Heart right ventricle (tissue), 16 donors: Measurements from ENCODE around the gene RALGAPA2. TPM values are rescaled to one million over a fixed set of nuclear protein-coding genes. Genes with fewer than 3 reads are reported as not detected.
A peak's percentile ranks its signal among the peaks of the same experiment; 100 is the strongest.

Source experiments
- ATAC-seq, 8 donors: fragments of 200-7000 bp; cut with Tn5 transposase; one replicate each; pipeline ENCODE4 v1.9.1; 2020; ENCODE audit warnings: mild to moderate bottlenecking in 8 of 8, moderate library complexity in 8 of 8, moderate number of reproducible peaks in 1 of 8
- DNase-seq, 2 donors: peaks; one replicate each; pipeline ENCODE4 v3.0.0-alpha.2; 2020
- H3K27ac ChIP-seq, 10 donors: fragments of 200-600 bp; sonication (generic) in 2 of 10; one replicate each; pipeline versions ENCODE4 v1.5.0 to v1.8.0; 2020 to 2022; ENCODE audit warnings: mild to moderate bottlenecking in 3 of 10
- H3K27me3 ChIP-seq, 7 donors: fragments of 200-600 bp; one replicate each; pipeline ENCODE4 v1.8.0; 2021 to 2022; ENCODE audit warnings: mild to moderate bottlenecking in 2 of 7
- H3K36me3 ChIP-seq, 9 donors: fragments of 200-600 bp; sonication (generic) in 1 of 9; one replicate each; pipeline versions ENCODE4 v1.5.0 to v1.8.0; 2020 to 2022; ENCODE audit warnings: mild to moderate bottlenecking in 2 of 9
- H3K4me1 ChIP-seq, 9 donors: fragments of 200-600 bp; sonication (generic) in 1 of 9; one replicate each; pipeline versions ENCODE4 v1.5.0 to v1.8.0; 2020 to 2022; ENCODE audit warnings: mild to moderate bottlenecking in 4 of 9
- H3K4me3 ChIP-seq, 10 donors: fragments of 200-600 bp; sonication (generic) in 2 of 10; one replicate each; pipeline versions ENCODE4 v1.5.0 to v1.8.0; 2020 to 2022; ENCODE audit warnings: mild to moderate bottlenecking in 7 of 10, moderate library complexity in 2 of 10
- H3K9me3 ChIP-seq, 11 donors: fragments of 200-600 bp in 10 of 11; sonication (generic) in 2 of 11; one replicate each; pipeline versions ENCODE4 v1.5.0 to v1.8.0; 2013 to 2022; ENCODE audit warnings: mild to moderate bottlenecking in 2 of 11, control low read depth in 1 of 11, moderate library complexity in 1 of 11
- WGBS, 2 donors: extraction: QIAGEN DNeasy Blood & Tissue Kit; methylation state at CpG; one replicate each; pipeline ENCODE4 v1.1.7; 2013; ENCODE audit warnings: inconsistent platforms in 1 of 2; 5-methylcytosine and 5-hydroxymethylcytosine counted together
- intact Hi-C, 10 donors: fragments of 100-400 bp; cut with DNase I; formaldehyde crosslinking; loops; one replicate each; pipeline versions ENCODE4 v1.11.1 to v1.14.2; 2022
- polyA plus RNA-seq, 2 donors: library from polyadenylated mRNA; stranded (reverse); fragments of 200-250 nt; gene quantifications; one replicate each; pipeline ENCODE4 v1.2.3, GENCODE V29; 2013
- total RNA-seq, 10 donors: library from RNA; stranded (reverse); fragmentation: NEBNext Ultra II Directional in 3 of 10; extraction: Animal tissue kit (Norgen Biotek cat#: 25700) in 3 of 10; gene quantifications; one replicate each; pipeline versions ENCODE4 v1.2.1 to v1.2.4, GENCODE V29; 2021 to 2023
- TF ChIP-seq, protein P1 (sequence below), 9 donors: fragments of 200-600 bp; sonication (generic) in 2 of 9; IDR thresholded peaks; one replicate each; pipeline versions ENCODE4 v1.5.0 to v1.8.0; 2021 to 2022; ENCODE audit warnings: antibody characterized with exemption in 9 of 9, mild to moderate bottlenecking in 5 of 9, moderate library complexity in 1 of 9
- donor health status: Arrhythmogenic right ventricular cardiomyopathy.
- donor health status: ischemic (EF 13 %, LVEDD 7.1; RV severe dilation, severe dysfunction).
- donor health status: healthy with polysubstance abuse.
- donor health status: DM: no; HTN: yes; CAD: no.
- donor health status: DM: no; HTN: no; CAD: no.
- donor health status: ischemic (EF 25% LVEDD 6.9; RV normal size, moderate dysfunction).
- donor health status: ischemic (EF 25% LVEDD 5.7; RV mildly dilated, moderate dysfunction).
- donor health status: healthy.
- donor health status: DM: yes; HTN: yes; CAD: no.
- donor health status: Ischemic cardiomyopathy.
- donor health status: ischemic (EF 35%, LVEDD 5.7; RV mildly dilated, moderate dysfunction).
- donor health status: nonischemic (EF 11% LVEDD 7.7; RV severe dilation, severe dysfunction).
- donor health status: DM: yes; HTN: yes; CAD: no.
- donor health status: PGD.
- donor health status: ischemic (EF 29% LVEDD 5.4; RV normal size, mild dysfunction).
- donor health status: nonischemic (EF 23%, LVEDD 6.1; RV moderate dilation, normal function).

Gene RALGAPA2
- total and polyA plus RNA-seq, 12 donors = 4.1 to 26.8 (median 18.2) TPM

DNA sequence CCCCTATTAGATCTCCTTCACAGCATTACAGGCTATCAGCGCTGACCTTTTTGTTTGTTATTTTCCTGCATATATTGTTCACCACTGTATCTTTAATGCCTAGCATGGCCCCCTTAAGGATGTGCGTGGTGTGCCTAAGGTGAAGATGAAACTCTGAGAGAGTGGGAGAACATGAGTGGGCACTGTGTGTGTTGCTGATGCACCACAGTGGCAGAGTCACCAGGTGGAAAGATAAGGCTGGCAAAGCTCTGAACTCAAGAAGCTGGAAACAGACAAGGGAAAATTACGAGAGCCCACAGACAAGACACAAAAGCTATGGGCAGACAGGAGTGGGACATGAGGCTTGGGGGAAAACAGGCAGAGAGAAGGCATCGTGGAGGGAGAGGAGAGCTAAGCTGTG lies 184.8 kb downstream of the RALGAPA2 start:
- WGBS, 2 donors = 98 to 100% methylated on average over 4 of the region's 4 CpGs
- Histone ChIP-seq H3K36me3 (peaks cover 0 to 91% (median 6%) of the 10 kb centered on the region in 9 donors), H3K4me3 (no peak overlapping the region), H3K4me1 (peaks cover 0 to 17% (median 0%) of the 10 kb centered on the region in 9 donors), H3K9me3 (no peaks in the 10 kb centered on the region), H3K27ac (no peak overlapping the region), H3K27me3 (no peaks in the 10 kb centered on the region)
- intact Hi-C loops = no loop called here
- DNase-seq (no peak), ATAC-seq (no peak)
- TF ChIP-seq, protein P1, sequence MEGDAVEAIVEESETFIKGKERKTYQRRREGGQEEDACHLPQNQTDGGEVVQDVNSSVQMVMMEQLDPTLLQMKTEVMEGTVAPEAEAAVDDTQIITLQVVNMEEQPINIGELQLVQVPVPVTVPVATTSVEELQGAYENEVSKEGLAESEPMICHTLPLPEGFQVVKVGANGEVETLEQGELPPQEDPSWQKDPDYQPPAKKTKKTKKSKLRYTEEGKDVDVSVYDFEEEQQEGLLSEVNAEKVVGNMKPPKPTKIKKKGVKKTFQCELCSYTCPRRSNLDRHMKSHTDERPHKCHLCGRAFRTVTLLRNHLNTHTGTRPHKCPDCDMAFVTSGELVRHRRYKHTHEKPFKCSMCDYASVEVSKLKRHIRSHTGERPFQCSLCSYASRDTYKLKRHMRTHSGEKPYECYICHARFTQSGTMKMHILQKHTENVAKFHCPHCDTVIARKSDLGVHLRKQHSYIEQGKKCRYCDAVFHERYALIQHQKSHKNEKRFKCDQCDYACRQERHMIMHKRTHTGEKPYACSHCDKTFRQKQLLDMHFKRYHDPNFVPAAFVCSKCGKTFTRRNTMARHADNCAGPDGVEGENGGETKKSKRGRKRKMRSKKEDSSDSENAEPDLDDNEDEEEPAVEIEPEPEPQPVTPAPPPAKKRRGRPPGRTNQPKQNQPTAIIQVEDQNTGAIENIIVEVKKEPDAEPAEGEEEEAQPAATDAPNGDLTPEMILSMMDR (IDR thresholded peaks at IDR 0.05) = no peak

DNA sequence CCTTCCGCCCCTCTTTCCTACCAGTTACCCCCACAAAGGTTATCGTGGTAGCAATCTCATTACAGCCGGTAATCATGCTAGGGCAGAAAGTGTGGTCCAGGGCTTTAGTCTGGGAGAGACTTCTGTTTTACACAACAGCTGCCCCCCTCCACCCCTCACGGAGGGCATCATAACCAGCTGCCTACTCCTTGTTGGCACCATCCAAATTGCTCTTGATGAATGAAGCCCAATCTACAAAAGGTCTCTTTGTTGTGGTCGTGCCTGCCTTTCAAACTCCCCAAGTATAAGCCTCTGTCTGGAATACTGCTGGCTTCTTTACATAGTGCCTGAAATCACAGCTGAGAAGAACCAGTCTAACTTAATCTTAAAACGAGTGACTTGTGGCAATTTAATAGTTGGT lies 186.7 kb downstream of the RALGAPA2 start:
- Histone ChIP-seq H3K27me3 (no peaks in the 10 kb centered on the region), H3K9me3 (no peaks in the 10 kb centered on the region), H3K27ac (no peak overlapping the region), H3K36me3 (peaks cover 0 to 96% (median 13%) of the 10 kb centered on the region in 9 donors), H3K4me1 (peaks cover 0 to 11% (median 0%) of the 10 kb centered on the region in 9 donors), H3K4me3 (no peak overlapping the region)
- TF ChIP-seq, protein P1 (IDR thresholded peaks at IDR 0.05) = no peak
- WGBS, 2 donors = 90 to 92% methylated on average over 6 of the region's 6 CpGs
- no peak for DNase-seq
- ATAC-seq = no peak
- intact Hi-C loops = no loop called here

- no peaks in the 10 kb centered on the region for H3K27me3 ChIP-seq
- no peak overlapping the region for H3K27ac ChIP-seq
- H3K36me3 ChIP-seq = peaks cover 0 to 97% (median 15%) of the 10 kb centered on the region in 9 donors
- peaks cover 0 to 6% (median 0%) of the 10 kb centered on the region in 9 donors for H3K4me1 ChIP-seq
- TF ChIP-seq, protein P1 (IDR thresholded peaks at IDR 0.05) = no peak
- 53 to 65% methylated on average over 2 of the region's 2 CpGs for WGBS, 2 donors
- intact Hi-C loops = no loop called here
- no peak overlapping the region for H3K4me3 ChIP-seq
- no peak for DNase-seq
- peak in 1 of 8 donors; percentile 62 for ATAC-seq
- H3K9me3 ChIP-seq = no peaks in the 10 kb centered on the region
Observed at GRCh38 chr20:20525214-20525613, 187.2 kb downstream of the RALGAPA2 start.

DNA sequence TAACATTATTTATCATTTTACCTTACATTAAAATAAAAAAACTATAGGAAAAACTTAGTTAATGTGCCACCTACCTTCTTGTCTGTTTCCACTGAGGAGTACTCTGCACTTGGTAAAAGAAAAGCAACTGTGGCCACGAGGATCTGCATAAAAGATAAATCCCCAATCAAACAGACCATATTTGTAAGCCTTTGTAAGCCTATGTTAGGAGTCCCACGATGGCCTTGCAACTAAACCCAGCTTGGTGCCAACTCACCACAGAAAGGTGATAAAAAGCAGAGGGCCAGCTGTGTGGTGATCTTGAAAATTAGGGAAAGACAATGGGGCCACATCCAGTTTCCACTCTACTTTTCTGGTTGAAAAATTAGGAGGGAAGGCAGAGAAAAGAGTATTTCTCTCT lies 187.7 kb downstream of the RALGAPA2 start:
- no peak for ATAC-seq
- H3K4me3 ChIP-seq = no peak overlapping the region
- 58 to 70% methylated on average over 2 of the region's 2 CpGs for WGBS, 2 donors

More for the DNA sequence above, 187.7 kb downstream of the RALGAPA2 start:
- H3K27ac ChIP-seq = no peak overlapping the region
- intact Hi-C loops = no loop called here
- H3K27me3 ChIP-seq = no peaks in the 10 kb centered on the region
- peaks cover 0 to 97% (median 17%) of the 10 kb centered on the region in 9 donors for H3K36me3 ChIP-seq
- no peak for DNase-seq
- no peaks in the 10 kb centered on the region for H3K9me3 ChIP-seq
- TF ChIP-seq, protein P1 (IDR thresholded peaks at IDR 0.05) = no peak
- peaks cover 0 to 6% (median 0%) of the 10 kb centered on the region in 9 donors for H3K4me1 ChIP-seq
